Measurements from ENCODE around the gene TFPI2. TPM values are rescaled to one million over a fixed set of nuclear protein-coding genes. Genes with fewer than 3 reads are reported as not detected.

The TFPI2 gene
- total RNA-seq, 1 experiment from 2014 or later, result 4.4 TPM

DNA sequence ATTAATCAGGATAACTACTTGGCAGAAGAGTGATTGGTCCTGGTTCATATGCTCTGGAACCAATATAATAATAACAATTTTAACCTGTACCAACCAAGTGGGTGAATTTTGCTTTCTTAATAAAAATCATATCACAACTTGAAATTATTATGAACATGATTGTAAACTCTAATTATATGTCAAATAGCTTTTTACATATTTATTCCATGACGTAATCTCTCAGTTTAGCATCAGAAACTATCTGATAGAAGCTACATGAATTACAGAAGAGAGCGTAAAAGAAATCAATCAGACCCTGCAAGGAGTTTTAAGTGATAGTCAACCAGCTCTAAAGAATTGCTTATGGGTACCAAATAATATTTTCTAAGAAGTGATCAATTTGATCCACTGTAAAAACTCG, 41.1 kb upstream of the TFPI2 start:
- no peaks in the 10 kb centered on the region for H3K27me3 ChIP-seq (ENCODE audit: insufficient read depth, low read length)
- H3K27me3 Mint-ChIP-seq (ENCODE audit: low read depth), result peaks cover 2% of the 10 kb centered on the region; the same call in 1 of the 2 replicates
- no peak overlapping the region for H3K4ac ChIP-seq (ENCODE audit: low read depth, low read length)
- H2BK12ac ChIP-seq (ENCODE audit: insufficient read length, low read depth, low read length), result no peak overlapping the region
- no peak overlapping the region for H2AK5ac ChIP-seq (ENCODE audit: insufficient read length, low read length)
- H3K27ac Mint-ChIP-seq, result no peak overlapping the region
- DNase-seq, result no peak
- no peak overlapping the region for H3K9ac ChIP-seq (ENCODE audit: extremely low read depth, insufficient read length, low read length)
- no CpG with 5 or more reads among the region's 3 CpGs for WGBS (ENCODE audit: extremely low coverage, insufficient read length, low lambda C conversion rate)
- no peaks in the 10 kb centered on the region for H4K20me1 ChIP-seq (ENCODE audit: control insufficient read depth, insufficient read depth, insufficient read length)
- no peak overlapping the region for H3K14ac ChIP-seq (ENCODE audit: insufficient read depth, low read length)
- H2BK15ac ChIP-seq (ENCODE audit: low read depth, low read length), result no peak overlapping the region
- H3K4me1 ChIP-seq (ENCODE audit: insufficient read depth, low read length), result no peaks in the 10 kb centered on the region
- no peak overlapping the region for H3K23ac ChIP-seq (ENCODE audit: insufficient read length, low read depth, low read length)
- no peak overlapping the region for H2BK120ac ChIP-seq (ENCODE audit: low read depth, low read length, poor library complexity, severe bottlenecking)
- H3K18ac ChIP-seq (ENCODE audit: insufficient read length, low read depth, low read length), result no peak overlapping the region
- H3K79me1 ChIP-seq (ENCODE audit: insufficient read depth, low read depth, low read length, poor library complexity, severe bottlenecking), result no peaks in the 10 kb centered on the region
- no peak overlapping the region for H4K8ac ChIP-seq (replicated peaks; ENCODE audit: insufficient read length, low read depth, low read length)
- H3T11ph ChIP-seq (ENCODE audit: low read length), result no peak overlapping the region
- H3K36me3 Mint-ChIP-seq (ENCODE audit: insufficient read depth in 1 of 3, low read depth in 3 of 3), result 0 out of 7 replicates have a peak, but pooled peaks cover 0 to 3% (median 0%) of the 10 kb centered on the region in 3 experiments
- H3K56ac ChIP-seq (ENCODE audit: insufficient read length, low read depth, low read length), result no peak overlapping the region
- H2BK5ac ChIP-seq (ENCODE audit: insufficient read length, low read length), result no peak overlapping the region
- no peaks in the 10 kb centered on the region for H3K79me2 ChIP-seq (ENCODE audit: insufficient read depth, low read length)
- H3K4me1 Mint-ChIP-seq, result no peaks in the 10 kb centered on the region
- TF ChIP-seq, protein P1, sequence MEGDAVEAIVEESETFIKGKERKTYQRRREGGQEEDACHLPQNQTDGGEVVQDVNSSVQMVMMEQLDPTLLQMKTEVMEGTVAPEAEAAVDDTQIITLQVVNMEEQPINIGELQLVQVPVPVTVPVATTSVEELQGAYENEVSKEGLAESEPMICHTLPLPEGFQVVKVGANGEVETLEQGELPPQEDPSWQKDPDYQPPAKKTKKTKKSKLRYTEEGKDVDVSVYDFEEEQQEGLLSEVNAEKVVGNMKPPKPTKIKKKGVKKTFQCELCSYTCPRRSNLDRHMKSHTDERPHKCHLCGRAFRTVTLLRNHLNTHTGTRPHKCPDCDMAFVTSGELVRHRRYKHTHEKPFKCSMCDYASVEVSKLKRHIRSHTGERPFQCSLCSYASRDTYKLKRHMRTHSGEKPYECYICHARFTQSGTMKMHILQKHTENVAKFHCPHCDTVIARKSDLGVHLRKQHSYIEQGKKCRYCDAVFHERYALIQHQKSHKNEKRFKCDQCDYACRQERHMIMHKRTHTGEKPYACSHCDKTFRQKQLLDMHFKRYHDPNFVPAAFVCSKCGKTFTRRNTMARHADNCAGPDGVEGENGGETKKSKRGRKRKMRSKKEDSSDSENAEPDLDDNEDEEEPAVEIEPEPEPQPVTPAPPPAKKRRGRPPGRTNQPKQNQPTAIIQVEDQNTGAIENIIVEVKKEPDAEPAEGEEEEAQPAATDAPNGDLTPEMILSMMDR (conservative IDR thresholded peaks at IDR 0.05), result no peak
- H3K23me2 ChIP-seq (ENCODE audit: insufficient read length, low read depth, low read length, poor library complexity, severe bottlenecking), result no peaks in the 10 kb centered on the region
- H3K9me3 ChIP-seq (ENCODE audit: control insufficient read depth, low read depth, low read length), result no peaks in the 10 kb centered on the region
- no peak overlapping the region for H3K4me3 Mint-ChIP-seq
- no peak overlapping the region for H3K27ac ChIP-seq (ENCODE audit: insufficient read length, low read depth, low read length)
- no peaks in the 10 kb centered on the region for H3K9me3 Mint-ChIP-seq
- no peak overlapping the region for H4K91ac ChIP-seq (ENCODE audit: insufficient read length, low read depth, low read length)
- H4K5ac ChIP-seq (ENCODE audit: insufficient read length, low read depth, low read length), result no peak overlapping the region
- H2AFZ ChIP-seq (ENCODE audit: low read length), result no peak overlapping the region
- no peak overlapping the region for H3K4me2 ChIP-seq (ENCODE audit: insufficient read depth, insufficient read length, low read length)
- H2BK20ac ChIP-seq (ENCODE audit: low read depth, low read length, poor library complexity, severe bottlenecking), result no peak overlapping the region
